Measurements from ENCODE around the gene ZNF76. TPM values are rescaled to one million over a fixed set of nuclear protein-coding genes. Genes with fewer than 3 reads are reported as not detected.

The ZNF76 gene
- total and polyA plus RNA-seq, 2 of the 13 experiments (the other 11 are each of a cell fraction or from before 2014, with no cell fraction given), result 13.2 to 26.4 TPM

GRCh38 chr6:35297601-35298481 lies 38.3 kb downstream of the ZNF76 start, which contains the start of gene DEF6 (continued):
- TF ChIP-seq ZHX2 (IDR thresholded peaks at IDR 0.05; ENCODE audit: low read depth), result no peak
- no peak for TF ChIP-seq ZHX2 (CRISPR knock-in tag; IDR thresholded peaks at IDR 0.05; ENCODE audit: borderline replicate concordance)
- TF ChIP-seq, protein P1, sequence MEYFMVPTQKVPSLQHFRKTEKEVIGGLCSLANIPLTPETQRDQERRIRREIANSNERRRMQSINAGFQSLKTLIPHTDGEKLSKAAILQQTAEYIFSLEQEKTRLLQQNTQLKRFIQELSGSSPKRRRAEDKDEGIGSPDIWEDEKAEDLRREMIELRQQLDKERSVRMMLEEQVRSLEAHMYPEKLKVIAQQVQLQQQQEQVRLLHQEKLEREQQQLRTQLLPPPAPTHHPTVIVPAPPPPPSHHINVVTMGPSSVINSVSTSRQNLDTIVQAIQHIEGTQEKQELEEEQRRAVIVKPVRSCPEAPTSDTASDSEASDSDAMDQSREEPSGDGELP (IDR thresholded peaks at IDR 0.05; ENCODE audit: borderline replicate concordance, low read depth), result 0 out of 2 replicates have a peak, but pooled peaks have one; percentile 41
- no peak for TF ChIP-seq ZNF724P (CRISPR knock-in tag; IDR thresholded peaks at IDR 0.05; ENCODE audit: borderline replicate concordance)
- TF ChIP-seq ZNF746 (CRISPR knock-in tag; IDR thresholded peaks at IDR 0.05), result no peak
- TF ChIP-seq SNRNP70 (IDR thresholded peaks at IDR 0.05; ENCODE audit: low read depth, low read length), result no peak
- TF ChIP-seq SAP130 (CRISPR knock-in tag; IDR thresholded peaks at IDR 0.05; ENCODE audit: low read depth), result peak; percentile 92
- no peak for TF ChIP-seq MZF1 (CRISPR knock-in tag; IDR thresholded peaks at IDR 0.05; ENCODE audit: borderline replicate concordance)
- TF ChIP-seq ZNF713 (CRISPR knock-in tag; IDR thresholded peaks at IDR 0.05), result 0 out of 2 replicates have a peak, but pooled peaks have one; percentile 21
- no peak for TF ChIP-seq CENPT (CRISPR knock-in tag; IDR thresholded peaks at IDR 0.05; ENCODE audit: low read depth)
- TF ChIP-seq, protein P2, sequence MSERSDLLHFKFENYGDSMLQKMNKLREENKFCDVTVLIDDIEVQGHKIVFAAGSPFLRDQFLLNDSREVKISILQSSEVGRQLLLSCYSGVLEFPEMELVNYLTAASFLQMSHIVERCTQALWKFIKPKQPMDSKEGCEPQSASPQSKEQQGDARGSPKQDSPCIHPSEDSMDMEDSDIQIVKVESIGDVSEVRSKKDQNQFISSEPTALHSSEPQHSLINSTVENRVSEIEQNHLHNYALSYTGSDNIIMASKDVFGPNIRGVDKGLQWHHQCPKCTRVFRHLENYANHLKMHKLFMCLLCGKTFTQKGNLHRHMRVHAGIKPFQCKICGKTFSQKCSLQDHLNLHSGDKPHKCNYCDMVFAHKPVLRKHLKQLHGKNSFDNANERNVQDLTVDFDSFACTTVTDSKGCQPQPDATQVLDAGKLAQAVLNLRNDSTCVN (CRISPR knock-in tag; IDR thresholded peaks at IDR 0.05; ENCODE audit: borderline replicate concordance), result peak; percentile 86
- TF ChIP-seq TCF12 (IDR thresholded peaks at IDR 0.05), result no peak
- peak; percentile 75; the same call in 1 of the 2 replicates for TF ChIP-seq TCF12 (CRISPR knock-in tag; IDR thresholded peaks at IDR 0.05)
- no peak for TF ChIP-seq ZNF780A (CRISPR knock-in tag; IDR thresholded peaks at IDR 0.05)
- no peak for TF ChIP-seq MED13 (CRISPR knock-in tag; IDR thresholded peaks at IDR 0.05)
- TF ChIP-seq, protein P3, sequence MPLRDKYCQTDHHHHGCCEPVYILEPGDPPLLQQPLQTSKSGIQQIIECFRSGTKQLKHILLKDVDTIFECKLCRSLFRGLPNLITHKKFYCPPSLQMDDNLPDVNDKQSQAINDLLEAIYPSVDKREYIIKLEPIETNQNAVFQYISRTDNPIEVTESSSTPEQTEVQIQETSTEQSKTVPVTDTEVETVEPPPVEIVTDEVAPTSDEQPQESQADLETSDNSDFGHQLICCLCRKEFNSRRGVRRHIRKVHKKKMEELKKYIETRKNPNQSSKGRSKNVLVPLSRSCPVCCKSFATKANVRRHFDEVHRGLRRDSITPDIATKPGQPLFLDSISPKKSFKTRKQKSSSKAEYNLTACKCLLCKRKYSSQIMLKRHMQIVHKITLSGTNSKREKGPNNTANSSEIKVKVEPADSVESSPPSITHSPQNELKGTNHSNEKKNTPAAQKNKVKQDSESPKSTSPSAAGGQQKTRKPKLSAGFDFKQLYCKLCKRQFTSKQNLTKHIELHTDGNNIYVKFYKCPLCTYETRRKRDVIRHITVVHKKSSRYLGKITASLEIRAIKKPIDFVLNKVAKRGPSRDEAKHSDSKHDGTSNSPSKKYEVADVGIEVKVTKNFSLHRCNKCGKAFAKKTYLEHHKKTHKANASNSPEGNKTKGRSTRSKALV (CRISPR knock-in tag; IDR thresholded peaks at IDR 0.05), result peak; percentile 96
- peak; percentile 55; the same call in 1 of the 2 replicates for TF ChIP-seq MAZ (IDR thresholded peaks at IDR 0.05; ENCODE audit: borderline replicate concordance, low read depth, low read length)
- peak; percentile 87 for TF ChIP-seq MAZ (CRISPR knock-in tag; IDR thresholded peaks at IDR 0.05; ENCODE audit: low read depth)
